ENCODE data around the gene C21orf58.

DNA sequence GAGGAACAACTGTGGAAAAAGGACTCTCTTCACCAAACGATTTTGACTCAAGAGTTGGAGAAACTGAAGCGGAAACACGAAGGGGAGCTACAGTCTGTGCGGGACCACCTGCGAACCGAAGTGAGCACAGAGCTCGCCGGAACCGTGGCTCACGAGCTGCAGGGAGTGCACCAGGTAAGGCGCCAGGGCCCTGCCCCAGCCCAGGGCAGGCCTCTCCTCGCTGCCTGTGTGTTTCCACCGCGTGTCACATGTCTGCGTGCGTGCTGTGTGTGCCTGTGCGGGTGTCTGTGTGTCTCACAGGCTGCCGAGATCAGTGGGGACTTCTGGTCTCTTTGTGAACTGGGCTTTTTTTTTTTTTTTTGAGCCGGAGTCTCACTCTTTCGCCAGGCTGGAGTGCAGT, 43.3 kb upstream of the C21orf58 start:
- TF ChIP-seq, protein P1, sequence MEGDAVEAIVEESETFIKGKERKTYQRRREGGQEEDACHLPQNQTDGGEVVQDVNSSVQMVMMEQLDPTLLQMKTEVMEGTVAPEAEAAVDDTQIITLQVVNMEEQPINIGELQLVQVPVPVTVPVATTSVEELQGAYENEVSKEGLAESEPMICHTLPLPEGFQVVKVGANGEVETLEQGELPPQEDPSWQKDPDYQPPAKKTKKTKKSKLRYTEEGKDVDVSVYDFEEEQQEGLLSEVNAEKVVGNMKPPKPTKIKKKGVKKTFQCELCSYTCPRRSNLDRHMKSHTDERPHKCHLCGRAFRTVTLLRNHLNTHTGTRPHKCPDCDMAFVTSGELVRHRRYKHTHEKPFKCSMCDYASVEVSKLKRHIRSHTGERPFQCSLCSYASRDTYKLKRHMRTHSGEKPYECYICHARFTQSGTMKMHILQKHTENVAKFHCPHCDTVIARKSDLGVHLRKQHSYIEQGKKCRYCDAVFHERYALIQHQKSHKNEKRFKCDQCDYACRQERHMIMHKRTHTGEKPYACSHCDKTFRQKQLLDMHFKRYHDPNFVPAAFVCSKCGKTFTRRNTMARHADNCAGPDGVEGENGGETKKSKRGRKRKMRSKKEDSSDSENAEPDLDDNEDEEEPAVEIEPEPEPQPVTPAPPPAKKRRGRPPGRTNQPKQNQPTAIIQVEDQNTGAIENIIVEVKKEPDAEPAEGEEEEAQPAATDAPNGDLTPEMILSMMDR (IDR thresholded peaks at IDR 0.05; ENCODE audit: borderline replicate concordance, extremely low read depth, low read length, poor library complexity, severe bottlenecking) = no peak
- no peak for TF ChIP-seq EZH2 (IDR thresholded peaks at IDR 0.05; ENCODE audit: borderline replicate concordance, low read depth, low read length, severe bottlenecking)
